Hepatocyte (in vitro differentiated cells): ENCODE measurements around the gene TCF12. TPM values are rescaled to one million over a fixed set of nuclear protein-coding genes. Genes with fewer than 3 reads are reported as not detected.

ENCODE experiments used
- DNase-seq: peaks from one replicate; pipeline ENCODE4 v3.0.0-alpha.2; 2016; ENCODE audit warnings: low spot score
- H2AFZ ChIP-seq: fragments of 200-600 bp; sonication (generic); 2 replicates; pipeline ENCODE4 v1.6.0; 2016; ENCODE audit warnings: antibody characterized with exemption, mild to moderate bottlenecking
- H3K27ac ChIP-seq: fragments of 200-600 bp; sonication (generic); 2 replicates; pipeline ENCODE4 v1.5.1; 2016; ENCODE audit warnings: mild to moderate bottlenecking
- H3K27me3 ChIP-seq: fragments of 200-600 bp; sonication (generic); 2 replicates; pipeline ENCODE4 v1.6.1; 2016
- H3K36me3 ChIP-seq: fragments of 200-600 bp; sonication (generic); replicated peaks from 2 replicates; pipeline ENCODE4 v1.5.1; 2016; ENCODE audit warnings: low read depth; ENCODE audit not compliant: insufficient read depth
- H3K4me1 ChIP-seq: fragments of 200-600 bp; sonication (generic); 2 replicates; pipeline ENCODE4 v1.5.1; 2016; ENCODE audit warnings: mild to moderate bottlenecking, moderate library complexity; ENCODE audit not compliant: insufficient read depth
- H3K4me2 ChIP-seq: fragments of 200-600 bp; sonication (generic); 2 replicates; pipeline ENCODE4 v1.6.0; 2016
- H3K4me3 ChIP-seq: fragments of 200-600 bp; sonication (generic); 2 replicates; pipeline ENCODE4 v1.5.1; 2016; ENCODE audit warnings: mild to moderate bottlenecking
- H3K79me2 ChIP-seq: fragments of 200-600 bp; sonication (generic); 2 replicates; pipeline ENCODE4 v1.6.0; 2017; ENCODE audit warnings: mild to moderate bottlenecking
- H3K9me2 ChIP-seq: fragments of 200-600 bp; sonication (generic); replicated peaks from 2 replicates; pipeline ENCODE4 v1.6.0; 2017; ENCODE audit warnings: mild to moderate bottlenecking; ENCODE audit not compliant: insufficient read depth
- H3K9me3 ChIP-seq: fragments of 200-600 bp; sonication (generic); 2 replicates; pipeline ENCODE4 v1.5.1; 2016; ENCODE audit warnings: low read depth, mild to moderate bottlenecking
- H4K20me1 ChIP-seq: fragments of 200-600 bp; sonication (generic); 2 replicates; pipeline ENCODE4 v1.6.0; 2016; ENCODE audit warnings: mild to moderate bottlenecking; ENCODE audit not compliant: insufficient read depth, poor library complexity, severe bottlenecking
- CTCF ChIP-seq: fragments of 200-600 bp; sonication (generic); IDR thresholded peaks from 2 replicates; pipeline ENCODE4 v1.5.1; 2016; ENCODE audit warnings: antibody characterized with exemption, mild to moderate bottlenecking; ENCODE audit not compliant: poor library complexity
- EZH2 ChIP-seq: fragments of 200-600 bp; sonication (generic); IDR thresholded peaks from 2 replicates; pipeline ENCODE4 v1.6.1; 2016; ENCODE audit warnings: antibody characterized with exemption, mild to moderate bottlenecking, borderline replicate concordance
- EZH2phosphoT487 ChIP-seq: fragments of 200-600 bp; sonication (generic); IDR thresholded peaks from one replicate; pipeline ENCODE4 v1.6.1; 2018; ENCODE audit warnings: antibody characterized with exemption, mild to moderate bottlenecking, low read depth, moderate library complexity; ENCODE audit not compliant: unreplicated experiment, severe bottlenecking
- WGBS: methylation state at CpG from one replicate; pipeline ENCODE4 v1.1.6; 2016; ENCODE audit warnings: low lambda C conversion rate; ENCODE audit errors: missing lambda C conversion rate; 5-methylcytosine and 5-hydroxymethylcytosine counted together
- polyA plus RNA-seq: library from polyadenylated mRNA; unstranded; fragments of >200 nt; fragmentation: Nextera tagmentation; extraction: Ambion mirVana; gene quantifications from 2 replicates; pipeline ENCODE4 v1.2.1, GENCODE V29; 2016
- total RNA-seq: library from RNA; depleted of rRNA; stranded (reverse); fragments of >200 nt; gene quantifications from 2 replicates; pipeline ENCODE4 v1.2.3, GENCODE V29; 2014

The TCF12 gene
- total and polyA plus RNA-seq, 2 experiments from 2014 or later: 42.0 to 93.2 TPM

- DNase-seq: no peak
- H4K20me1 ChIP-seq: peaks cover 51% of the 10 kb centered on the region
- peaks cover 95% of the 10 kb centered on the region for H3K79me2 ChIP-seq
Observed at GRCh38 chr15:56982987-56983386, 64.5 kb downstream of the TCF12 start.

GRCh38 chr15:56984681-56985481, 66.4 kb downstream of the TCF12 start:
- peaks cover 62% of the 10 kb centered on the region for H4K20me1 ChIP-seq
- H3K9me3 ChIP-seq: no peaks in the 10 kb centered on the region
- H3K79me2 ChIP-seq: peaks cover 95% of the 10 kb centered on the region
- no peak overlapping the region for H3K4me2 ChIP-seq
- DNase-seq: no peak
- H3K36me3 ChIP-seq: no peaks in the 10 kb centered on the region
- no peaks in the 10 kb centered on the region for H3K27me3 ChIP-seq
- no peak for TF ChIP-seq EZH2
- no peak for TF ChIP-seq EZH2phosphoT487
- no peak for TF ChIP-seq CTCF
- no peak overlapping the region for H3K27ac ChIP-seq
- no peaks in the 10 kb centered on the region for H3K9me2 ChIP-seq
- peaks cover 21% of the 10 kb centered on the region for H3K4me1 ChIP-seq
- 70% methylated on average over 3 of the region's 3 CpGs for WGBS
- no peak overlapping the region for H2AFZ ChIP-seq
- no peak overlapping the region for H3K4me3 ChIP-seq

More at GRCh38 chr15:56982987-56983386, 64.5 kb downstream of the TCF12 start:
- Histone ChIP-seq H3K9me2 (no peaks in the 10 kb centered on the region), H3K4me2 (no peak overlapping the region), H3K27ac (no peak overlapping the region), H3K9me3 (no peaks in the 10 kb centered on the region), H3K27me3 (no peaks in the 10 kb centered on the region), H3K4me3 (no peak overlapping the region), H2AFZ (no peak overlapping the region), H3K4me1 (peaks cover 5% of the 10 kb centered on the region), H3K36me3 (no peaks in the 10 kb centered on the region)
- WGBS: 75% methylated on average over 1 of the region's 1 CpG
- TF ChIP-seq CTCF (no peak), EZH2 (no peak), EZH2phosphoT487 (no peak)

GRCh38 chr15:56985856-56986255, 67.4 kb downstream of the TCF12 start:
- Histone ChIP-seq H3K36me3 (no peaks in the 10 kb centered on the region), H3K9me3 (no peaks in the 10 kb centered on the region), H3K79me2 (peaks cover 95% of the 10 kb centered on the region), H3K27me3 (no peaks in the 10 kb centered on the region), H3K27ac (no peak overlapping the region), H3K4me1 (peaks cover 21% of the 10 kb centered on the region), H2AFZ (no peak overlapping the region), H4K20me1 (peaks cover 58% of the 10 kb centered on the region), H3K9me2 (no peaks in the 10 kb centered on the region), H3K4me3 (no peak overlapping the region), H3K4me2 (no peak overlapping the region)
- WGBS: 74% methylated on average over 1 of the region's 1 CpG
- TF ChIP-seq CTCF: no peak
- TF ChIP-seq EZH2: no peak
- no peak for TF ChIP-seq EZH2phosphoT487
- no peak for DNase-seq
